Psoas muscle (tissue), 8 donors: Measurements from ENCODE around the gene MIEF1. TPM values are rescaled to one million over a fixed set of nuclear protein-coding genes. Genes with fewer than 3 reads are reported as not detected.
A peak's percentile ranks its signal among the peaks of the same experiment; 100 is the strongest.

Experiments
- ATAC-seq, 4 donors: fragments of 200-7000 bp; cut with Tn5 transposase; one replicate each; pipeline ENCODE4 v1.9.1; 2020; ENCODE audit warnings: moderate library complexity in 3 of 4, mild to moderate bottlenecking in 2 of 4
- DNase-seq, 2 donors: peaks; one replicate each; pipeline ENCODE4 v3.0.0-alpha.2; 2020
- H3K27ac ChIP-seq: fragments of 200-600 bp; one replicate; pipeline ENCODE4 v1.8.0; 2022
- H3K27me3 ChIP-seq, 3 donors: fragments of 200-600 bp in 1 of 3; one replicate each; pipeline versions ENCODE4 v1.6.1 to v1.8.0; 2013 to 2022; ENCODE audit warnings: low read length in 2 of 3, mild to moderate bottlenecking in 2 of 3, moderate library complexity in 1 of 3; ENCODE audit not compliant: insufficient read depth in 3 of 3
- H3K36me3 ChIP-seq, 2 donors: fragments of 200-600 bp in 1 of 2; one replicate each; pipeline versions ENCODE4 v1.6.1 to v1.8.0; 2013 to 2022; ENCODE audit warnings: low read depth in 1 of 2, mild to moderate bottlenecking in 1 of 2, moderate library complexity in 1 of 2; ENCODE audit not compliant: insufficient read depth in 1 of 2
- H3K4me1 ChIP-seq: fragments of 200-600 bp; one replicate; pipeline ENCODE4 v1.8.0; 2022
- H3K4me3 ChIP-seq: fragments of 200-600 bp; one replicate; pipeline ENCODE4 v1.8.0; 2022; ENCODE audit warnings: mild to moderate bottlenecking
- H3K9me3 ChIP-seq: fragments of 200-600 bp; one replicate; pipeline ENCODE4 v1.8.0; 2022
- WGBS, 3 donors: extraction: QIAGEN DNeasy Blood & Tissue Kit; methylation state at CpG; one replicate each; pipeline versions ENCODE4 v1.1.6 to v1.1.7; 2013; 5-methylcytosine and 5-hydroxymethylcytosine counted together
- intact Hi-C, 2 donors: fragments of 100-400 bp; cut with DNase I; formaldehyde crosslinking; loops; one replicate each; pipeline versions ENCODE4 v1.11.0 to v1.14.2; 2022
- polyA plus RNA-seq, 3 donors: library from polyadenylated mRNA; stranded (reverse); fragments of 200-250 nt; gene quantifications; one replicate each; pipeline ENCODE4 v1.2.3, GENCODE V29; 2013
- total RNA-seq, 4 donors: library from RNA; stranded (reverse); fragmentation: NEBNext Ultra II Directional in 2 of 4; extraction: Animal tissue kit (Norgen Biotek cat#: 25700) in 2 of 4; gene quantifications; one replicate each; pipeline versions ENCODE4 v1.2.1 to v1.2.4, GENCODE V29; 2021 to 2023
- TF ChIP-seq, protein P1 (sequence below): fragments of 200-600 bp; IDR thresholded peaks from one replicate; pipeline ENCODE4 v1.8.0; 2022; ENCODE audit warnings: antibody characterized with exemption
- donor health status: healthy with polysubstance abuse.
- donor health status: DM: no; HTN: no; CAD: no; lungs with moderate emphysema.
- donor health status: Bipolar disorder and iron deficiency.
- donor health status: healthy.
- donor health status: DM: yes; HTN: yes; CAD: no.
- donor health status: DM: no; HTN: no; CAD: no.
- donor health status: DM: no; HTN: no; CAD: no.
- donor health status: DM: yes; HTN: yes; CAD: no.

Gene MIEF1
- total and polyA plus RNA-seq, 7 donors, result 7.4 to 20.9 (median 14.0) TPM

DNA sequence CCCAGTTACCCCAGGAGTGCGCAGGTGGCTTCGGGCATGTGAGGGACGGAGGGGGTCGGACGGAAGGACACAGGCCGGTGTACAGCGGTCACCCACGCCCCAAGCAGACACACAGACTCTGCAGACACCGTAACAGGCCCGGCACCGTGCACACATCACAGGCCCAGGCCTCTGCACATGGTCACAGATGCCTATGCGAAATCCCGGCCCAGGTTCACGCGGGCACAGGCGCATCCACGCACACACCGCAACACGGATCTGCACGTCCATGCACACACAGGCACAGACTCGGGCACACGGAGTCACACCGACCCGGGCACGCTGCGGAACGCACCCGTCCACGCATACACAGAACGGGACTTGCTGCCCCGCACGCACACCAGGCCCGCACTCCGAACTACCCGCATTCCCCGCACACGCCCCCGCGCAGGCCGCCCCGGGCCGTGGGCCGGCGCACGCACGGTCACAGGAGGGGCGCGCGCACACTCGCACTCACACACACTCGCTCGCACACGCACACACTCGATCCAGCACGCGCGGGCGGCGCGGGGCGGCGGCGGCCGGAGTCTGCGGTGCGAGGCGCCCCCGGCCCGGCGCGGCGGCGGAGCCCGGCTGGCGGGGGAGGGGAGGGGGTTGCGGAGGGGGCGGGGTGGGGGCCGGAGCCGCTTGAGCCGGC, 45.4 kb upstream of the MIEF1 start, which contains the start of gene MGAT3:
MGAT3 (plus strand) TSS at position 491 of the 676 bp plus-strand sequence. CDS start 30,336 bp downstream, outside the sequence.
- Histone ChIP-seq H3K36me3 (no peaks in the 10 kb centered on the region), H3K4me1 (no peaks in the 10 kb centered on the region), H3K27me3 (peaks cover 0 to 26% (median 12%) of the 10 kb centered on the region in 3 donors), H3K9me3 (no peaks in the 10 kb centered on the region), H3K4me3 (peak within 1 kb of the TSS; percentile 60), H3K27ac (peak within 1 kb of the TSS; percentile 36)
- DNase-seq (no peak), ATAC-seq (peak; percentile 22 to 33 (median 24))
- intact Hi-C loops, result no loop called here
- 28 to 37% (median 29%) methylated on average over 55 to 75 of the region's 80 CpGs for WGBS, 3 donors
- TF ChIP-seq, protein P1, sequence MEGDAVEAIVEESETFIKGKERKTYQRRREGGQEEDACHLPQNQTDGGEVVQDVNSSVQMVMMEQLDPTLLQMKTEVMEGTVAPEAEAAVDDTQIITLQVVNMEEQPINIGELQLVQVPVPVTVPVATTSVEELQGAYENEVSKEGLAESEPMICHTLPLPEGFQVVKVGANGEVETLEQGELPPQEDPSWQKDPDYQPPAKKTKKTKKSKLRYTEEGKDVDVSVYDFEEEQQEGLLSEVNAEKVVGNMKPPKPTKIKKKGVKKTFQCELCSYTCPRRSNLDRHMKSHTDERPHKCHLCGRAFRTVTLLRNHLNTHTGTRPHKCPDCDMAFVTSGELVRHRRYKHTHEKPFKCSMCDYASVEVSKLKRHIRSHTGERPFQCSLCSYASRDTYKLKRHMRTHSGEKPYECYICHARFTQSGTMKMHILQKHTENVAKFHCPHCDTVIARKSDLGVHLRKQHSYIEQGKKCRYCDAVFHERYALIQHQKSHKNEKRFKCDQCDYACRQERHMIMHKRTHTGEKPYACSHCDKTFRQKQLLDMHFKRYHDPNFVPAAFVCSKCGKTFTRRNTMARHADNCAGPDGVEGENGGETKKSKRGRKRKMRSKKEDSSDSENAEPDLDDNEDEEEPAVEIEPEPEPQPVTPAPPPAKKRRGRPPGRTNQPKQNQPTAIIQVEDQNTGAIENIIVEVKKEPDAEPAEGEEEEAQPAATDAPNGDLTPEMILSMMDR, result no peak

DNA sequence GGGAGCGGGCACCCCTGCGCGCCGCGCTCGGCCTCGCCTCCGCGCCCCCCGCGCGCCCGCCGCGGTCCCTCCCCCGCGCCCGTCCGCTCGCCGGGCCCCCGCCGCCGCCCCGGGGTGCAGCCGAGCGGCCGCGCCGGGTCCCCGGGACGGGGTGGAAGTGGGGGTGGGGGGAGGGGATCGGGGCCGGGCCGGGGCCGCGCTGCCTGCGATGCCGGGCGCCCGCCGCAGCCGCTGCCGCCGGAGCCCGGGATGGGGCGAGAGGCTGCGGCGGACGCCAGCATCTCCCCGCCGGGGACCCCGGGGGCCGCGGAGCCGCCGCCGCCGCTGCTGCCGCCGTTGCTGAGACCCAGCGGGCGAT, 44.9 kb upstream of the MIEF1 start:
- H3K27me3 ChIP-seq, result peaks cover 0 to 26% (median 12%) of the 10 kb centered on the region in 3 donors
- H3K4me1 ChIP-seq, result no peaks in the 10 kb centered on the region
- peak overlapping the region; percentile 60 for H3K4me3 ChIP-seq
- intact Hi-C loops, result no loop called here
- ATAC-seq (no peak), DNase-seq (no peak)
- no peak overlapping the region for H3K27ac ChIP-seq
- TF ChIP-seq, protein P1, result no peak
- no peaks in the 10 kb centered on the region for H3K9me3 ChIP-seq
- WGBS, 3 donors, result 1 to 2% methylated on average over 11 to 63 of the region's 63 CpGs; no CpG with 5 or more reads in 1 of the 3 donors
- no peaks in the 10 kb centered on the region for H3K36me3 ChIP-seq

DNA sequence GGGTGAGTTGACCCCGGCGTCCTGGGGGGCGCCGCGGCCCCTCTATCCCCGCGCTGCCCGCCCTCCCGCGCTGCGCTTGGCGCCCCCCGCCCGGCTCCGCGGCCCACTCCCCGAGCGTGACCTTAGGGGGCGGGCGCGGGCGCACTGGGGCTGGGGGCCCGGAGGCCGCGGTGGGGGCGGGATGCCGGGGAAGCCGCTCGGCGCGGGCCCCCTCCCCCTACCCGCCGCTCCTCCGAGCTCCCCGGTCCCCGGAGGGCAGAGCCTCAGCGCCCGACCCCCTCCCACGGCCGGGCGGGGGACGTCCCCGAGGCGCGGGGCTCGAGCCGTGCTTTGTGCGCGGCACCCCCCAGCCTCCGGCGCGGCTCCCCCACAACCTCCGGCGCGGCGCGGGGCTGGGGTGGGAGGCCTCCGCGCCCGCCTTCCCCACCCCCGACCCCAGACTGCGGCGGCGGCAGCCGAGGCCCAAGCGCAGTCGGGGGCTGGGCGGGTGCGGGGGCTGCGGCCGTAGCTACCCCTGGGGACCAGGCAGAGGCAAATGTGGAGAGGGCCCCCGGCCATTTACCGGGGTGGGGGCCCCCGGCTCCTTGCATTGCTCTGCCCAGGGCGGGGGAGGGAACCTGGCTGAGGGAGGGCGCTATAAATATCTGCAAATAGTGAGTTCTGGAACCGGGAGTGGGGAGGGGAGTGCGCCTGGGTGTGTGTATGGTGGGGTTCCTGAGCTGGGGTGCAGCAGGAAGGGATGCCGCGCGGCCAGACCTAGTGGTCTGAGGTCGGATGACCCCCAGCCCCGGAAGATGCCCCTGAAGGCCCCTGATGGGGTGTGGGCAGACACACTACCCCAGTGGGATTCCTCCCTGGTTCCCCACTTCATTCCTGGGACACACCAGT, 44.3 kb upstream of the MIEF1 start:
- WGBS, 3 donors, result 1 to 5% (median 4%) methylated on average over 28 to 83 of the region's 83 CpGs
- Histone ChIP-seq H3K4me3 (peak overlapping the region; percentile 60), H3K27me3 (peaks cover 0 to 26% (median 12%) of the 10 kb centered on the region in 3 donors), H3K27ac (peak overlapping the region; percentile 36), H3K4me1 (no peaks in the 10 kb centered on the region), H3K36me3 (no peaks in the 10 kb centered on the region), H3K9me3 (no peaks in the 10 kb centered on the region)
- TF ChIP-seq, protein P1, result no peak
- DNase-seq, result no peak
- intact Hi-C loops, result no loop called here
- ATAC-seq, result no peak

DNA sequence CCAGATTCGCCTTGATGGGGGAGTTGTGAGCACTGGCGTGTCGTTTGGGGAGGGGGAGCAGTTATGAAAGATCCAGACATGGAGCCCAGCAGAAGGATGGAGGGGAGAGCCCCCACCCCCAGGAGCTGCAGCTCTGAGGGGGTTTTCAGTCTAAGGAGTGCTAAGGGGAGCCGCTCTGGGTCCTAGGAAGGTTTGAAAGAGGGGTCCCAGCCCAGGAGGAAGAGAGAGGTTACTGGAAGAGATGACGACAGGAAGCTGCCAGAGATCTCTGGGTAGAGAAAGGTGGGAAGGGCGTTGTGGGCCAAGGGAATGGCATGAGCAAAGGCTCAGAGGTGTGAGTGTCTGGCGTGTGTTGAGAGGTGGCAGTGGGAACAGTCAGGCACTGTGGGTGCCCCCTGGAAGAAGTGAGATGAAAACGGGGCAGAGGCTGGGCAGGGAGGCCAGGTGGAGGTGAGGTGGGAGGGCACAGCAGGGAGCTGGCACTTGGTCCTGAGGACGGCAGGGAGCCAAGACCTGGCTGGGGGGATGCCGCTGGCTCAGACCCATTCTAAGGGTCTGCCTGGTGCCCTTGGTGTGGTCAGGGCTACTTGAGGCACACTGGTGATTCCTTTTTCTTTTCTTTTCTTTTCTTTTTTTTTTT, 43.5 kb upstream of the MIEF1 start:
- ATAC-seq (no peak), DNase-seq (no peak)
- H3K4me3 ChIP-seq, result peak overlapping the region; percentile 60
- peaks cover 5% of the 10 kb centered on the region for H3K4me1 ChIP-seq
- 53 to 59% (median 58%) methylated on average over 9 to 10 of the region's 10 CpGs for WGBS, 3 donors
- TF ChIP-seq, protein P1, result no peak
- H3K27me3 ChIP-seq, result peaks cover 0 to 26% (median 12%) of the 10 kb centered on the region in 3 donors
- intact Hi-C loops, result no loop called here
- H3K36me3 ChIP-seq, result no peaks in the 10 kb centered on the region
- no peaks in the 10 kb centered on the region for H3K9me3 ChIP-seq
- peak overlapping the region; percentile 36 for H3K27ac ChIP-seq
